GM18507 (cell line): Measurements from ENCODE around the gene HNF1A.

ENCODE experiments used
- DNase-seq: peaks from one replicate; pipeline ENCODE4 v3.0.0; 2011; ENCODE audit warnings: low read depth; ENCODE audit not compliant: insufficient read length; ENCODE audit errors: extremely low spot score
- FAIRE-seq: peaks from 2 replicates; lab custom pipeline; 2011; peaks lifted over from hg19 to GRCh38; lab: Jason Lieb, UNC

Gene HNF1A

GRCh38 chr12:120981407-120981941, 3.1 kb downstream of the HNF1A start:
- FAIRE-seq: no peak
- no peak for DNase-seq

DNA sequence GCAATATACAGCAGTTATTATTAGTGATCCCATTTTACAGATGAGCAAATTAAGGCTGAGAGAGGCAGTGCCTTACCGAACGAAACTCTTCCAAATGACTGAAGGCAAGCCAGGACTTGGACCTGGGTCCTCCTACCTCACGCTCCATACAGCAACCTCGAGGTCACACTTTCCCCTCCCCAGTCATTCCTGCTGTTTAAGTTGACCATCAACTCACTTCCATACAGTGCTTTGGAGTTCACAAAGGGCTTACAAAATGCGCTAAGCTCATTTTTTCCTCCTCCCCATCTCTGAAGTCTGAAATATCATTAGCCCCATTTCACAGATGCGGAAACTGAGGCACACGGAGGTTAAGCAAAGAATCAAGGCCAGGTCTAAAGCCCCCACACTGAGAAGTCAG, 4.3 kb downstream of the HNF1A start:
- no peak for DNase-seq

DNA sequence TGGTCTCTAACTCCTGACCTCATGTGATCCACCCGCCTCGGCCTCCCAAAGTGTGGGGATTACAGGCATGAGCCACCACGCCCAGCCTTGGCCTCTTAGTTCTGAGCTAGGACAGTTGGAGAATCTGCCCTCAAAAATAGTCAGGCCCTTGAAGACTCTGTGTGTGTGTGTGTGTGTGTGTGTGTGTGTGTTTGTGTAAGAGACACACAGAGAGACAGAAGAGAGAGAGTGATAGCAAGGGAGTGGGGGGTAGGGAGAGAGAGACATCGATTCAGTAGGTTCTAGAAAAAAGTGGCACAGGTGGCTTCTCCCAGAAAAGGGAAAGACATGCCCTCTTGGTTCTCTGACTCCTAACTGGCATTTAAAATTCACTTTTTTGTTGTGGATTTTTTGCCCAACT, 5.4 kb downstream of the HNF1A start:
- no peak for FAIRE-seq

More for the DNA sequence above, 4.3 kb downstream of the HNF1A start:
- FAIRE-seq: no peak

GRCh38 chr12:120984351-120984898, 6.1 kb downstream of the HNF1A start:
- DNase-seq (no peak), FAIRE-seq (no peak)

More for the DNA sequence above, 5.4 kb downstream of the HNF1A start:
- DNase-seq: no peak

- no peak for FAIRE-seq
Observed at GRCh38 chr12:120988234-120988633, 9.9 kb downstream of the HNF1A start.

GRCh38 chr12:120988658-120989057, 10.3 kb downstream of the HNF1A start:
- DNase-seq (no peak), FAIRE-seq (no peak)

More at GRCh38 chr12:120988234-120988633, 9.9 kb downstream of the HNF1A start:
- DNase-seq: no peak

DNA sequence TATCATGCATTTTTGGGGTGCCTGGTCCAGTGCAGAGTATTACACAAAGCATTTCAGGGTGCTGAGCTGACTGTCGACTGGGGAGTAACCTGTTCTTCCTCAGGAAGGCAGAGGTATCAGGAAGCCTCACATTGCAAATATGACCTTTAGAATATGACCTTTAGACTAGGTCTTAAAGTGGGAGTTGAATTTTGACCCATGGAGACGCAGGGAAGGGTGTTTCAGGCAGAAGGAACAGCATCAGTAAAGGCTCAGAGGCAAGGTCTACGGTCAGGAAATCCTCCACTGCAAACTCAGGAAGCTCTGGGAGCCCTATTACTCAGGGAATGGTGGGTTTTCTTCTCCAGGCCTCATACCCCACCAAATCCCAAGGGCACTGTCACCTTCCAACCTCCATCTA, 11.3 kb downstream of the HNF1A start:
- no peak for FAIRE-seq
- no peak for DNase-seq

DNA sequence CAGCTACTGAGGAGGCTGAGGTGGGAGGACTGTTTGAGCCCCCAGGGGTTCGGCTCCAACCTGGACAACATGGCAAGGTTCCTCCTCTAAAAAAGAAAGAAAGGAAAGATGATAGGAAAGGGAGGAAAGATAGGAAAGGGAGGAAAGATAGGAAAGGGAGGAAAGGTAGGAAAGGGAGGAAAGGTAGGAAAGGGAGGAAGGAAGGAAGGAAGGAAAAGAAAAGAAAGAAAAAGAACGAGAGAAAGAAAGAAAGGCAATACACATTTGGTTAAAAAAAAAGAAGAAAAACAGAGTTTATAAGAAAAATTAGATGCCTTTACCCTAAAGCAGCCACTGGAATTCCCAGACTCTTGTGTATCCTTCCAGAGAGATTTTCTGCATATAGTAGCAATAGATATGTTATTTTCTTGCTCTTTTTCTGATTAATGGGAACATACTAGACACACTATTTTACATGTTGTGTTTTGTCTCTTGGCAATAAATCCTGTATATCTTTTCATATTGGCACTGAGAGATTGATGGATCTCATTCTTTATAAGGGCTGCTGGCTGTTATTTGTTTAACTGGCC, 12.2 kb downstream of the HNF1A start:
- DNase-seq (no peak), FAIRE-seq (no peak)

- DNase-seq: no peak
- no peak for FAIRE-seq
Observed at GRCh38 chr12:120991965-120992364, 13.6 kb downstream of the HNF1A start.

GRCh38 chr12:120992989-120993388, 14.6 kb downstream of the HNF1A start:
- DNase-seq (no peak), FAIRE-seq (no peak)

DNA sequence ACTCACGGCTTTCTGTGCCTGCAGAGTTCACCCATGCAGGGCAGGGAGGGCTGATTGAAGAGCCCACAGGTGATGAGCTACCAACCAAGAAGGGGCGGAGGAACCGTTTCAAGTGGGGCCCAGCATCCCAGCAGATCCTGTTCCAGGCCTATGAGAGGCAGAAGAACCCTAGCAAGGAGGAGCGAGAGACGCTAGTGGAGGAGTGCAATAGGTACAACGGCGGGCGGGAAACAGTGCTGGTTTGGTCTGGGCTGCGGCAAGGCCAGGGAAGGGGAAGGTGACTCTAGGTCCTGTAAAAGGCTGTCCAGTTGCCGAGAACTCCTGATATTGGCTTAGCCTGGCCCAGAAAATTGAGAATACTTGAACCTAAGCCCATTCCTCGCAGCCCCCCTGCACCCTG, 15.2 kb downstream of the HNF1A start:
- no peak for DNase-seq
- FAIRE-seq: no peak

- DNase-seq: no peak
- no peak for FAIRE-seq
Observed at GRCh38 chr12:120994059-120994458, 15.7 kb downstream of the HNF1A start.

- DNase-seq (no peak), FAIRE-seq (no peak)
Observed at GRCh38 chr12:120994589-120995337, 16.4 kb downstream of the HNF1A start.

GRCh38 chr12:120996133-120996746, 17.9 kb downstream of the HNF1A start:
- FAIRE-seq: no peak

GRCh38 chr12:120997448-120997847, 19.1 kb downstream of the HNF1A start:
- DNase-seq (no peak), FAIRE-seq (no peak)

More at GRCh38 chr12:120996133-120996746, 17.9 kb downstream of the HNF1A start:
- DNase-seq: no peak

- no peak for FAIRE-seq
Observed at GRCh38 chr12:120998435-120998834, 20.1 kb downstream of the HNF1A start.

GRCh38 chr12:120999191-121000120, 21.1 kb downstream of the HNF1A start:
- DNase-seq: no peak

More at GRCh38 chr12:120998435-120998834, 20.1 kb downstream of the HNF1A start:
- no peak for DNase-seq

GRCh38 chr12:121000530-121000929, 22.2 kb downstream of the HNF1A start:
- DNase-seq (no peak), FAIRE-seq (no peak)

More at GRCh38 chr12:120999191-121000120, 21.1 kb downstream of the HNF1A start:
- FAIRE-seq: no peak

DNA sequence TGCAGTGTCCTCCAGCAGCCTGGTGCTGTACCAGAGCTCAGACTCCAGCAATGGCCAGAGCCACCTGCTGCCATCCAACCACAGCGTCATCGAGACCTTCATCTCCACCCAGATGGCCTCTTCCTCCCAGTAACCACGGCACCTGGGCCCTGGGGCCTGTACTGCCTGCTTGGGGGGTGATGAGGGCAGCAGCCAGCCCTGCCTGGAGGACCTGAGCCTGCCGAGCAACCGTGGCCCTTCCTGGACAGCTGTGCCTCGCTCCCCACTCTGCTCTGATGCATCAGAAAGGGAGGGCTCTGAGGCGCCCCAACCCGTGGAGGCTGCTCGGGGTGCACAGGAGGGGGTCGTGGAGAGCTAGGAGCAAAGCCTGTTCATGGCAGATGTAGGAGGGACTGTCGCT, 22.7 kb downstream of the HNF1A start:
- DNase-seq (no peak), FAIRE-seq (no peak)
